Activated CD4-positive, alpha-beta T cell treated with anti-CD3 and anti-CD28 coated beads for 36 hours (primary cell): Measurements from ENCODE around the gene UFSP1. TPM values are rescaled to one million over a fixed set of nuclear protein-coding genes. Genes with fewer than 3 reads are reported as not detected.
A peak's percentile ranks its signal among the peaks of the same experiment; 100 is the strongest.

ENCODE experiments used
- ATAC-seq: fragments of 200-7000 bp; cut with Tn5 transposase; one replicate; pipeline ENCODE4 v1.10.0; 2021; ENCODE audit warnings: mild to moderate bottlenecking, moderate library complexity
- CTCF ChIA-PET: fragments of 350-600 bp; sonication (Branson Sonifier 250); formaldehyde crosslinking; loops from one replicate; lab custom pipeline; 2021; ENCODE audit warnings: antibody characterized with exemption; lab: Charles Lee
- POLR2A ChIA-PET: fragments of 350-600 bp; sonication (Branson Sonifier 250); formaldehyde crosslinking; loops from one replicate; lab custom pipeline; 2021; ENCODE audit warnings: antibody characterized with exemption, inconsistent platforms; lab: Charles Lee
- DNase-seq: peaks from one replicate; pipeline ENCODE4 v3.0.0-alpha.2; 2020
- H3K27ac Mint-ChIP-seq: one replicate; pipeline ENCODE4 v1.8.0; 2021; ENCODE audit warnings: mixed read lengths
- H3K27me3 Mint-ChIP-seq: one replicate; pipeline ENCODE4 v1.8.0; 2021; ENCODE audit warnings: mixed read lengths
- H3K36me3 Mint-ChIP-seq: one replicate; pipeline ENCODE4 v1.8.0; 2021; ENCODE audit warnings: low read depth, mixed read lengths
- H3K4me1 Mint-ChIP-seq: one replicate; pipeline ENCODE4 v1.8.0; 2021; ENCODE audit warnings: mixed read lengths
- H3K4me3 Mint-ChIP-seq: one replicate; pipeline ENCODE4 v1.8.0; 2021; ENCODE audit warnings: mild to moderate bottlenecking, moderate library complexity, mixed read lengths
- H3K9me3 Mint-ChIP-seq: one replicate; pipeline ENCODE4 v1.8.0; 2021; ENCODE audit warnings: low read depth, mixed read lengths
- intact Hi-C, 2 experiments: fragments of 100-400 bp; cut with DNase I in 1 of 2; cut with micrococcal nuclease in 1 of 2; formaldehyde crosslinking; loops; one replicate each; pipeline versions ENCODE4 v1.14.2 to v1.15.1; 2022 to 2024; cut with DNase I, micrococcal nuclease
- total RNA-seq, 2 experiments: library from RNA; stranded (reverse); gene quantifications; one replicate each; pipeline ENCODE4 v1.2.3, GENCODE V29; 2021

The UFSP1 gene
- total RNA-seq, 2 experiments from 2014 or later, result 1.5 to 1.7 TPM

DNA sequence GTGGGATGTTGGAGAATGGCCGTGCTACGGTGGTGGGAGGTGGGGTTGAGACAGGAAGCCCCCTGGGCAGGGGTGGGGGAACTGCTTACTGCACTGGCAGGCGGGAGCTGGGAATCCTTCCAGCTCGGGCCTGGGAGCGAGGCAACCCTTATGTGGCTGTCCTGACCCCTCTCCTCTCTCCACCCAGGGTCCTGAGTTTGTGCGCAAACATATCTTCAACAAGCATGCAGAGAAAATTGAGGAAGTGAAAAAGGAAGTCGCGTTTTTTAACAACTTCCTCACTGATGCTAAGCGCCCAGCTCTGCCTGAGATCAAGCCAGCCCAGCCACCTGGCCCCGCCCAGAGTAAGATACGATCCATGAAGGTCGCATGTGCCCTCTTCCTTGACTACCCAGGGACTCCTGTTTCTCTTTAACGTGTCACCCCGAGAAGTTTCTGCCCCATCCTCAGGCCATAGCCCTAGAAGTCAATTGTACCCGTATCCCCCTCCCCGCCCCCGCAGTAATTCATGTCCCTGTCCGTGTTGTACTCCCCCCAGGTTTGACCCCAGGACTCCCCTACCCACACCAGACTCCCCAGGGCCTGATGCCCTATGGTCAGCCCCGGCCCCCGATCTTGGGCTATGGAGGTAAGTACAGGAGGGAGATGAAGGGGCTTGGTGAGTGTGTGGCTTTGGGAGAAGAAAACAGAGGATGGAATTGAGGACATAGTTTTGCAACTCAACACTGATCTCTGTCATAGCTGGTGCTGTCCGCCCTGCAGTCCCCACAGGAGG is 1.8 kb downstream of the UFSP1 start:
- Mint-ChIP-seq H3K9me3 (no peaks in the 10 kb centered on the region), H3K27me3 (peaks cover 11% of the 10 kb centered on the region), H3K36me3 (peaks cover 57% of the 10 kb centered on the region), H3K4me3 (peak overlapping the region; percentile 77), H3K4me1 (peaks cover 46% of the 10 kb centered on the region), H3K27ac (peak overlapping the region; percentile 91)
- peak; percentile 32 for ATAC-seq
- intact Hi-C loops, result loop anchor here (1.0 to 5.0 kb wide), 5 partner anchors 12 to 280 kb away; partner anchors contain the start of genes AP1S1 (in 1 of the 2), SLC12A9 (in 1 of the 2), SRRT (in 1 of the 2) and TRIM56 (in 1 of the 2)
- POLR2A ChIA-PET, result interaction anchor here (2.0 to 5.6 kb wide), 2 partner anchors 9 to 12 kb away, joined by 9 to 73 read pairs; partner anchors contain the start of gene SRRT
- CTCF ChIA-PET, result interaction anchor here (0.6 to 3.5 kb wide), 7 partner anchors 8 to 208 kb away, joined by 3 to 24 read pairs (median 4); partner anchors contain the start of genes POP7 and SRRT
- DNase-seq, result peak; percentile 72

DNA sequence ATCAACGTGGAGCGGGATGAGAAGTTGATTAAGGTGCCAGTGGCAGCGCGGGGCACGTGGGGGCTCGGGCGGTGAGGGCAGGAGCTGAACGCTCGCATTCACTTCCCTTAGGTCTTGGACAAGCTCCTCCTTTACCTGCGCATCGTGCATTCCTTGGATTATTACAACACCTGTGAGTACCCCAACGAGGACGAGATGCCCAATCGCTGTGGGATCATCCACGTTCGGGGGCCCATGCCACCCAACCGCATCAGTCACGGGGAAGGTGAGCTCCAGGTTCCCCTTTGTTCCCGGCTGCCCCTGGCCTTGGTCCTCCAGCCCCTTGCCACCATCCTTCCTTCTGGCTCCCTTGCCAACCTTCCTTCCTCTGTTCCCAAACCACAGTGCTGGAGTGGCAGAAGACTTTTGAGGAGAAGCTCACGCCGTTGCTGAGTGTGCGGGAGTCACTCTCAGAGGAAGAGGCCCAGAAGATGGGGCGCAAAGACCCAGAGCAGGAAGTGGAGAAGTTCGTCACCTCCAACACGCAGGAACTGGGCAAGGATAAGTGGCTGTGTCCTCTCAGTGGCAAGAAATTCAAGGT is 2.5 kb downstream of the UFSP1 start:
- DNase-seq, result peak; percentile 39

DNA sequence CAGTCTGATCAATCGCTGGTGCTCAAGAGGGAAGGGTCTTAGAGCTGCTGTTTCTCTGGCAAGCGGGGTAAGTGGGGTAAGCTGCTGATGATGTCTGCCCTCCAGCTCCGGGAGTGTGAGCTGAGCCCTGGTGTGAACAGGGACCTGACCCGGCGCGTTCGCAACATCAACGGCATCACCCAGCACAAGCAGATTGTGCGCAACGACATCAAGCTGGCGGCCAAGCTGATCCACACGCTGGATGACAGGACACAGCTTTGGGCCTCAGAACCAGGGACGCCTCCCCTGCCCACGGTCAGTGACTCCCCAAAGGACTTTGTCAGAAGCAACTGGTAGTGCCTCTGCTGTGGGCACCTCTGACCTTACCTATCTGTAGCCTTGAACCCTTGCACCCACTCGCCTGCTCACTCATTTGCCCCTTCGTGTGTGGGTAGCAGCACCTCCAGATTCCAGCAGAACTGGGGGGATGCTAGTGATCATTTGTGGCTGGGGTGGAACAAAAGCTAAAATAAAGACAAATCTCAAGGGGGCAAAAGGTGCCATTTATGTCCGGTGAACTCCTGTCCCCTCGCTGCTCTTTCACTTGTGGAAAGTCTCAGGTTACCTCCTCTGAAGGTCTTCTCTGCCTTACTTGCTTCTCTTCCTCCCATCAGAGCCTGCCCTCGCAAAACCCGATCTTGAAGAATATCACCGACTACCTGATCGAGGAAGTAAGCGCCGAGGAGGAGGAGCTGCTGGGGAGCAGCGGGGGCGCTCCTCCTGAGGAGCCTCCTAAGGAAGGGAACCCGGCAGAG is 3.2 kb downstream of the UFSP1 start:
- ATAC-seq (no peak), DNase-seq (no peak)
- H3K9me3 Mint-ChIP-seq, result no peaks in the 10 kb centered on the region
- H3K27me3 Mint-ChIP-seq, result peaks cover 2% of the 10 kb centered on the region
- peaks cover 65% of the 10 kb centered on the region for H3K36me3 Mint-ChIP-seq
- ChIA-PET CTCF (interaction anchor here (0.6 to 3.5 kb wide), 3 partner anchors 9 to 1412 kb away, joined by 3 to 24 read pairs (median 3); partner anchors contain the start of gene SRRT), POLR2A (interaction anchor here (5.6 kb wide), 1 partner anchor 11 kb away, joined by 73 read pairs; the partner anchor contains the start of gene SRRT)
- no peak overlapping the region for H3K4me3 Mint-ChIP-seq
- H3K27ac Mint-ChIP-seq, result peak overlapping the region; percentile 53
- intact Hi-C loops, result loop anchor here in 1 of 2 experiments (5.0 kb wide), 2 partner anchors 266 to 281 kb away; partner anchors contain the start of genes AP1S1 and VGF
- H3K4me1 Mint-ChIP-seq, result peaks cover 40% of the 10 kb centered on the region

More for the DNA sequence above, 2.5 kb downstream of the UFSP1 start:
- Mint-ChIP-seq H3K27me3 (peaks cover 7% of the 10 kb centered on the region), H3K36me3 (peaks cover 61% of the 10 kb centered on the region), H3K27ac (peak overlapping the region; percentile 91), H3K4me1 (peaks cover 45% of the 10 kb centered on the region), H3K9me3 (no peaks in the 10 kb centered on the region), H3K4me3 (peak overlapping the region; percentile 77)
- CTCF ChIA-PET, result interaction anchor here (0.7 to 3.5 kb wide), 3 partner anchors 9 to 84 kb away, joined by 3 to 24 read pairs (median 3); partner anchors contain the start of gene SRRT
- POLR2A ChIA-PET, result interaction anchor here (2.0 to 5.6 kb wide), 2 partner anchors 9 to 11 kb away, joined by 9 to 73 read pairs; partner anchors contain the start of gene SRRT
- ATAC-seq, result no peak
- intact Hi-C loops, result loop anchor here (1.0 to 5.0 kb wide), 3 partner anchors 12 to 280 kb away; partner anchors contain the start of genes AP1S1 (in 1 of the 2), SRRT (in 1 of the 2) and VGF (in 1 of the 2)

- H3K4me1 Mint-ChIP-seq, result peaks cover 39% of the 10 kb centered on the region
- H3K9me3 Mint-ChIP-seq, result no peaks in the 10 kb centered on the region
- ATAC-seq (no peak), DNase-seq (peak; percentile 13)
- ChIA-PET CTCF (interaction anchor here (0.6 to 3.5 kb wide), 2 partner anchors 10 to 1412 kb away, joined by 3 to 24 read pairs; partner anchors contain the start of gene SRRT), POLR2A (interaction anchor here (5.6 kb wide), 1 partner anchor 10 kb away, joined by 73 read pairs; the partner anchor contains the start of gene SRRT)
- H3K4me3 Mint-ChIP-seq, result no peak overlapping the region
- H3K36me3 Mint-ChIP-seq, result peaks cover 71% of the 10 kb centered on the region
- H3K27me3 Mint-ChIP-seq, result no peaks in the 10 kb centered on the region
- H3K27ac Mint-ChIP-seq, result no peak overlapping the region
- intact Hi-C loops, result loop anchor here in 1 of 2 experiments (5.0 kb wide), 2 partner anchors 267 to 282 kb away; partner anchors contain the start of genes AP1S1 and VGF
Measured at GRCh38 chr7:100885440-100886141, 3.9 kb downstream of the UFSP1 start.

- H3K4me1 Mint-ChIP-seq, result peaks cover 37% of the 10 kb centered on the region
- H3K36me3 Mint-ChIP-seq, result peaks cover 75% of the 10 kb centered on the region
- POLR2A ChIA-PET, result interaction anchor here (5.6 kb wide), 1 partner anchor 9 kb away, joined by 73 read pairs; the partner anchor contains the start of gene SRRT
- ATAC-seq (no peak), DNase-seq (peak; percentile 40)
- H3K4me3 Mint-ChIP-seq, result peak overlapping the region; percentile 8
- H3K9me3 Mint-ChIP-seq, result no peaks in the 10 kb centered on the region
- CTCF ChIA-PET, result interaction anchor here (0.7 kb wide), 1 partner anchor 855 kb away, joined by 3 read pairs; no protein-coding TSS in a partner anchor
- peak overlapping the region; percentile 15 for H3K27ac Mint-ChIP-seq
- intact Hi-C loops, result loop anchor here in 1 of 2 experiments (5.0 kb wide), 2 partner anchors 267 to 282 kb away; partner anchors contain the start of genes AP1S1 and VGF
- H3K27me3 Mint-ChIP-seq, result no peaks in the 10 kb centered on the region
Measured at GRCh38 chr7:100884736-100885439, 4.6 kb downstream of the UFSP1 start.

GRCh38 chr7:100882785-100883526 is 6.6 kb downstream of the UFSP1 start:
- DNase-seq (no peak), ATAC-seq (no peak)
- Mint-ChIP-seq H3K9me3 (no peaks in the 10 kb centered on the region), H3K27ac (peak overlapping the region; percentile 26), H3K36me3 (peaks cover 83% of the 10 kb centered on the region), H3K27me3 (no peaks in the 10 kb centered on the region), H3K4me1 (peaks cover 47% of the 10 kb centered on the region), H3K4me3 (no peak overlapping the region)
- ChIA-PET POLR2A (no interaction called here), CTCF (no interaction called here)
- intact Hi-C loops, result no loop called here

- CTCF ChIA-PET, result no interaction called here
- peaks cover 45% of the 10 kb centered on the region for H3K4me1 Mint-ChIP-seq
- POLR2A ChIA-PET, result no interaction called here
Measured at GRCh38 chr7:100882201-100882600, 7.3 kb downstream of the UFSP1 start.

DNA sequence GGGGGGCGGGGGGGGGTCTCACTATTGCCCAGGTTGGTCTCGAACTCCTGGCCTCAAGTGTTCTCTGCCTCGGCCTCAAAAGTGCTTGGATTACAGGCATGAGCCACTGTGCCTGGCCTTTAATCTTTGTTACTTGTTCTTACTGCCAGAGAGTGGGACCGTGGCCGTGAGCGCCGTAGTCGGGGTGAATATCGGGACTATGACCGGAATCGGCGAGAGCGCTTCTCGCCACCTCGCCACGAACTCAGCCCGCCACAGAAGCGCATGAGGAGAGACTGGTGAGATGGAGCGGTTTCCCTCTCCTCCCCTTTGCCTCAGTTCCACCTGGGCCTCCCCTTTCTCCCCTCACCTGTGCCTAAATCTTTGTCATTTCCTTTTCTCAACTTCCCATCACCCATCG is 8.4 kb downstream of the UFSP1 start:
- ChIA-PET CTCF (no interaction called here), POLR2A (no interaction called here)
- no peaks in the 10 kb centered on the region for H3K9me3 Mint-ChIP-seq
- intact Hi-C loops, result no loop called here
- no peaks in the 10 kb centered on the region for H3K27me3 Mint-ChIP-seq
- DNase-seq (no peak), ATAC-seq (no peak)
- H3K27ac Mint-ChIP-seq, result peak overlapping the region; percentile 27
- H3K36me3 Mint-ChIP-seq, result peaks cover 79% of the 10 kb centered on the region
- H3K4me1 Mint-ChIP-seq, result peaks cover 44% of the 10 kb centered on the region
- no peak overlapping the region for H3K4me3 Mint-ChIP-seq

More at GRCh38 chr7:100882201-100882600, 7.3 kb downstream of the UFSP1 start:
- no peaks in the 10 kb centered on the region for H3K9me3 Mint-ChIP-seq
- no peaks in the 10 kb centered on the region for H3K27me3 Mint-ChIP-seq
- H3K27ac Mint-ChIP-seq, result no peak overlapping the region
- H3K36me3 Mint-ChIP-seq, result peaks cover 81% of the 10 kb centered on the region
- H3K4me3 Mint-ChIP-seq, result no peak overlapping the region
- ATAC-seq (no peak), DNase-seq (no peak)
- intact Hi-C loops, result no loop called here

DNA sequence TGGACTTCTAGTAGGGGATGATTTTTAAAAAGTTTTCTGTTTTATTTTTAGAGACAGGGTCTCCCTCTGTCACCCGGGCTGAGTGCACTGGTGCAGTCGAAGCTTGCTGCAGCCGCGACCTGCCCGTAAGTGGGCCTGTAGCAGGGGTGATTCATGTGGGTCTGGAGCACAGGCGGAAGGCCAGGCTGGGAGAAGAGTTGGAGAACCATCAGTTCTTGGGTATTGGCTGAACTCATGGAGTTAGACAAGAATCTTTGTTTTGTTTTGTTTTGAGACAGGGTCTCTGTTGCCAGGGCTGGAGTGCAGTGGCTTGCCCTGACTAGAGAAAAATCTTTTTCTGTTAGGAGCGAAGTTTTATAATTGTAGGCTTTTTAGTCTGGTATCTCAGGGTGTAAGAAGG is 8.9 kb downstream of the UFSP1 start:
- H3K36me3 Mint-ChIP-seq, result peaks cover 77% of the 10 kb centered on the region
- CTCF ChIA-PET, result no interaction called here
- H3K9me3 Mint-ChIP-seq, result no peaks in the 10 kb centered on the region
- POLR2A ChIA-PET, result no interaction called here
- peaks cover 46% of the 10 kb centered on the region for H3K4me1 Mint-ChIP-seq
- no peak overlapping the region for H3K4me3 Mint-ChIP-seq
- no peaks in the 10 kb centered on the region for H3K27me3 Mint-ChIP-seq
- intact Hi-C loops, result no loop called here
- ATAC-seq (no peak), DNase-seq (no peak)
- no peak overlapping the region for H3K27ac Mint-ChIP-seq
